GM12891 (cell line): ENCODE results near the gene SNCB.

Experiments used
- POLR2A ChIP-seq: IDR thresholded peaks from 2 replicates; pipeline ENCODE4 v1.6.1; 2011; ENCODE audit warnings: low read depth, low read length, control low read depth
- POLR2AphosphoS5 ChIP-seq: IDR thresholded peaks from 2 replicates; pipeline ENCODE4 v1.6.1; 2011; ENCODE audit warnings: low read depth, low read length, control low read depth

GRCh38 chr5:176625512-176625911 is 4.8 kb downstream of the SNCB start:
- TF ChIP-seq POLR2A (no peak), POLR2AphosphoS5 (no peak)
